Heart left ventricle (tissue), 13 donors: ENCODE data around the gene GUCA2A.

Experiments used
- CTCF ChIP-seq, 12 donors: fragments of 200-600 bp; sonication (generic) in 4 of 12; IDR thresholded peaks; one replicate each; pipeline versions ENCODE4 v1.5.0 to v1.8.0; 2018 to 2022; ENCODE audit warnings: antibody characterized with exemption in 12 of 12, mild to moderate bottlenecking in 5 of 12
- POLR2A ChIP-seq, 2 donors: fragments of 450-650 bp; IDR thresholded peaks; one replicate each; pipeline ENCODE4 v1.6.1; 2017; ENCODE audit warnings: antibody characterized with exemption in 2 of 2, mild to moderate bottlenecking in 2 of 2, moderate library complexity in 2 of 2
- donor health status: ischemic (EF 13 %, LVEDD 7.1; RV severe dilation, severe dysfunction).
- donor health status: DM: no; HTN: yes; CAD: no.
- donor health status: DM: no; HTN: no; CAD: no.
- donor health status: ischemic (EF 25% LVEDD 6.9; RV normal size, moderate dysfunction).
- donor health status: ischemic (EF 25% LVEDD 5.7; RV mildly dilated, moderate dysfunction).
- donor health status: ischemic (EF 35%, LVEDD 5.7; RV mildly dilated, moderate dysfunction).
- donor health status: nonischemic (EF 11% LVEDD 7.7; RV severe dilation, severe dysfunction).
- donor health status: DM: yes; HTN: yes; CAD: no.
- donor health status: PGD.
- donor health status: ischemic (EF 29% LVEDD 5.4; RV normal size, mild dysfunction).
- donor health status: nonischemic (EF 23%, LVEDD 6.1; RV moderate dilation, normal function).

GRCh38 chr1:42173961-42174735, 9.6 kb upstream of the GUCA2A start:
- TF ChIP-seq POLR2A (IDR thresholded peaks at IDR 0.05) = no peak
- no peak for TF ChIP-seq CTCF (IDR thresholded peaks at IDR 0.05)
